GM12874 (cell line): Measurements from ENCODE around the gene TRPM3.

Source experiments
- CTCF ChIP-seq: IDR thresholded peaks from 2 replicates; pipeline ENCODE4 v1.5.1; 2011; ENCODE audit warnings: low read depth, mild to moderate bottlenecking, control low read depth, low read length, moderate library complexity; ENCODE audit not compliant: insufficient read depth

The TRPM3 gene

GRCh38 chr9:71144495-71144894 lies 23.1 kb upstream of the TRPM3 start:
- TF ChIP-seq CTCF = no peak

GRCh38 chr9:71136696-71137095 lies 15.3 kb upstream of the TRPM3 start:
- TF ChIP-seq CTCF = no peak

GRCh38 chr9:71131145-71131544 lies 9.7 kb upstream of the TRPM3 start:
- no peak for TF ChIP-seq CTCF

- no peak for TF ChIP-seq CTCF
These were observed 9.1 kb upstream of the TRPM3 start for GRCh38 chr9:71130521-71130920.

GRCh38 chr9:71128796-71129195 lies 7.4 kb upstream of the TRPM3 start:
- no peak for TF ChIP-seq CTCF

GRCh38 chr9:71127301-71127700 lies 5.9 kb upstream of the TRPM3 start:
- TF ChIP-seq CTCF = no peak

GRCh38 chr9:71122421-71122820 lies 1.0 kb upstream of the TRPM3 start:
- TF ChIP-seq CTCF = no peak

- no peak for TF ChIP-seq CTCF
These were observed 528 bp upstream of the TRPM3 start for GRCh38 chr9:71122022-71122275.
